ENCODE results near the gene OR52E5.

The OR52E5 gene

DNA sequence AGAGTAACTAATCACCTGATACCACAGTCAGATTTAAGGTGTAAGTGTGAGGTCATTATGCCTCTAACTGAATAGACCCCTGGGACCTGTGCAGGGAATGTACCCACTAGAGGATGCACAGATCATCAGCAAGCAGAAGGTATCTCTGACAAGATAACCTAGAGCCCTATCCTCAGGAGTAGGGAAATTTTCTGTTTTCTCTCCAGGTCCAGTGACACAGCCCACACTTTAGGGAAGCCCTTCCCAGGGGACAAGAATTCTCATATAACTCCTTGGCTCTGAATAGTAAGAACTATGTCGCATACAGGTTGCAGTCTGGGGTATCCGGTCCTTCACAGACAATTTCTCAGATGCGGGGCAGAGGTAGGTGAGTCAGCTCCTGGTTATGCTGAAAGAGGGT, at the start of gene OR52E5:
Gene OR52E5 (plus strand): TSS at position 301 of the 400 bp plus-strand sequence. CDS start 7,569 bp downstream, outside the sequence.
- DNase-seq (no peak), ATAC-seq (ENCODE audit: insufficient read depth, low read depth) (no peak)
- H3K79me2 ChIP-seq (ENCODE audit: insufficient read depth, low read length): no peaks in the 10 kb centered on the region
- H4K20me1 ChIP-seq (ENCODE audit: insufficient read depth, low read length): no peaks in the 10 kb centered on the region
- no peak within 1 kb of the TSS for H3K9ac ChIP-seq (ENCODE audit: low read depth, low read length)
- TF ChIP-seq CTCF (IDR thresholded peaks at IDR 0.05; ENCODE audit: borderline replicate concordance, extremely low read depth, low read length, poor library complexity, severe bottlenecking) (no peak), EZH2 (IDR thresholded peaks at IDR 0.05; ENCODE audit: borderline replicate concordance, low read depth, low read length, severe bottlenecking) (no peak)
- no peaks in the 10 kb centered on the region for H3K9me3 ChIP-seq (ENCODE audit: insufficient read depth, low read length, severe bottlenecking)
- no peaks in the 10 kb centered on the region for H3K4me1 ChIP-seq (ENCODE audit: insufficient read depth, low read length)
- H2AFZ ChIP-seq (ENCODE audit: low read depth, low read length): no peak within 1 kb of the TSS
- no peak within 1 kb of the TSS for H3K4me2 ChIP-seq (ENCODE audit: insufficient read depth, low read length)
- no peaks in the 10 kb centered on the region for H3K36me3 ChIP-seq (ENCODE audit: insufficient read depth, low read length)
- H3K27me3 ChIP-seq (ENCODE audit: insufficient read depth, low read length, poor library complexity): peaks cover 5% of the 10 kb centered on the region
- no peak within 1 kb of the TSS for H3K4me3 ChIP-seq (ENCODE audit: low read depth in 1 of 2, low read length in 2 of 2)
- H3K27ac ChIP-seq (ENCODE audit: low read length): no peak within 1 kb of the TSS

DNA sequence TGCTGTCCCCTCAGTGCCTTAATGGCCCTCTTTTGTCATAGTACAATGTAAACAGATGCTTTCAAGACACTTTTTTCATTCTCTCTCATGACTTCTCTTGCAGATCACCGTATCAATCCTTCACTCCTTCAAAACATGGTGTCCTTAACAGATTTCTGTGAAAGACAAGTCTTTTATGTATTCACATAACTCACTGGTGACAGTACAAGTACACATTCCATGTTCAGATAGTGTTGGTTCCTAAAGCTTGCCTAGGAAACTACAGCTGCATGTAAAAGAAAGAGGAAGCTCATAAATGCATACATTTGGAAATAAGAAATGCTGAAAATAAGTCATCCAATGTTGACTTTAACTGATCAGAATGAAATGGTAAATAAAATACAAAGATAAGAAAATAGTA, 46.3 kb upstream of the OR52E5 start:
- Histone ChIP-seq H3K4me3 (ENCODE audit: low read depth in 1 of 2, low read length in 2 of 2) (no peak overlapping the region), H4K20me1 (ENCODE audit: insufficient read depth, low read length) (no peaks in the 10 kb centered on the region), H3K9ac (ENCODE audit: low read depth, low read length) (no peak overlapping the region), H3K9me3 (ENCODE audit: insufficient read depth, low read length, severe bottlenecking) (no peaks in the 10 kb centered on the region), H2AFZ (ENCODE audit: low read depth, low read length) (no peak overlapping the region), H3K79me2 (ENCODE audit: insufficient read depth, low read length) (no peaks in the 10 kb centered on the region), H3K4me2 (ENCODE audit: insufficient read depth, low read length) (no peak overlapping the region), H3K27ac (ENCODE audit: low read length) (no peak overlapping the region), H3K4me1 (ENCODE audit: insufficient read depth, low read length) (no peaks in the 10 kb centered on the region), H3K27me3 (ENCODE audit: insufficient read depth, low read length, poor library complexity) (peaks cover 2% of the 10 kb centered on the region), H3K36me3 (ENCODE audit: insufficient read depth, low read length) (no peaks in the 10 kb centered on the region)
- TF ChIP-seq EZH2 (IDR thresholded peaks at IDR 0.05; ENCODE audit: borderline replicate concordance, low read depth, low read length, severe bottlenecking): no peak
- TF ChIP-seq CTCF (IDR thresholded peaks at IDR 0.05; ENCODE audit: borderline replicate concordance, extremely low read depth, low read length, poor library complexity, severe bottlenecking): no peak
- no peak for ATAC-seq (ENCODE audit: insufficient read depth, low read depth)
- DNase-seq: no peak

DNA sequence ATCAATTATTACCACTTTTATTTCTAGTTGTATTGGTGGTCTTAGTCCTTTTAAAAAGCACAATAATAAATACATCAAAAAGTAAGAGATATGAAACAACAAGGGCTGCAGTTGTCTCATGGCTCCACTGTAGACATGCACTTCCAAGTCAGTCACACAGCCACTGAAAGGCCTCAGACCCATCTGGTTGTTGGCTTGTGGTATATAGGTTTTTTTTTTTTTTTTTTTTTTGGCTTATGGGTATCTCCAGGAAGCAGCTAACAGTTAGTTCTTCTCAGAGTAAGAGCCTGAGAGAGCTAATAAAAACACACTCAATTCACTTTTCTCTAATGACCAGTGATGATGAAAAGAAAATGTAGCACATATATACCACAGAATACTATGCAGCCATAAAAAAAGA, 45.3 kb upstream of the OR52E5 start:
- H3K4me3 ChIP-seq (ENCODE audit: low read depth in 1 of 2, low read length in 2 of 2): no peak overlapping the region
- H3K27me3 ChIP-seq (ENCODE audit: insufficient read depth, low read length, poor library complexity): peaks cover 2% of the 10 kb centered on the region
- DNase-seq: no peak
- H3K4me1 ChIP-seq (ENCODE audit: insufficient read depth, low read length): no peaks in the 10 kb centered on the region
- no peak overlapping the region for H3K27ac ChIP-seq (ENCODE audit: low read length)
- no peaks in the 10 kb centered on the region for H3K9me3 ChIP-seq (ENCODE audit: insufficient read depth, low read length, severe bottlenecking)
- H3K36me3 ChIP-seq (ENCODE audit: insufficient read depth, low read length): no peaks in the 10 kb centered on the region
- no peak for ATAC-seq (ENCODE audit: insufficient read depth, low read depth)
- no peak overlapping the region for H2AFZ ChIP-seq (ENCODE audit: low read depth, low read length)
- H3K79me2 ChIP-seq (ENCODE audit: insufficient read depth, low read length): no peaks in the 10 kb centered on the region
- H3K9ac ChIP-seq (ENCODE audit: low read depth, low read length): no peak overlapping the region
- H4K20me1 ChIP-seq (ENCODE audit: insufficient read depth, low read length): no peaks in the 10 kb centered on the region
- no peak for TF ChIP-seq EZH2 (IDR thresholded peaks at IDR 0.05; ENCODE audit: borderline replicate concordance, low read depth, low read length, severe bottlenecking)
- TF ChIP-seq CTCF (IDR thresholded peaks at IDR 0.05; ENCODE audit: borderline replicate concordance, extremely low read depth, low read length, poor library complexity, severe bottlenecking): no peak
- no peak overlapping the region for H3K4me2 ChIP-seq (ENCODE audit: insufficient read depth, low read length)

DNA sequence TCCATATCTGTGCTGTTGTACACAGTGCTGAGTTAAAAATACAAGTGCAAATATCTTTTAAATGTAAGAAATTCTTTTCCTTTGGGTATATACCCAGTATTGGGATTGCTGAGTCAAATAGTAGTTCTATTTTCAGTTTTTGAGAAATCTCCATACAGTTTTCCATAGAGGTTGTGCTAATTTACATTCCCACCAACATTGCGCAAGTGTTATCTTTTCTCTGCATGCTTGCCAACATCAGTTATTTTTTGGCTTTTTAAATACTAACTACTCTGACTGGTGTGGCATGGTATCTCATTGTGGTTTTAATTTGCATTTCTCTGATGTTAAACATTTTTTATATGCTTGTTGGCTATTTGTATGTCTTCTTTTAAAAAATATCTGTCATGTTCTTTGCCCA, 42.0 kb upstream of the OR52E5 start:
- no peaks in the 10 kb centered on the region for H3K9me3 ChIP-seq (ENCODE audit: insufficient read depth, low read length, severe bottlenecking)
- no peaks in the 10 kb centered on the region for H3K79me2 ChIP-seq (ENCODE audit: insufficient read depth, low read length)
- no peak overlapping the region for H3K4me3 ChIP-seq (ENCODE audit: low read depth in 1 of 2, low read length in 2 of 2)
- DNase-seq (no peak), ATAC-seq (ENCODE audit: insufficient read depth, low read depth) (no peak)
- H3K27ac ChIP-seq (ENCODE audit: low read length): no peak overlapping the region
- no peaks in the 10 kb centered on the region for H4K20me1 ChIP-seq (ENCODE audit: insufficient read depth, low read length)
- H3K9ac ChIP-seq (ENCODE audit: low read depth, low read length): no peak overlapping the region
- peaks cover 2% of the 10 kb centered on the region for H3K27me3 ChIP-seq (ENCODE audit: insufficient read depth, low read length, poor library complexity)
- no peak overlapping the region for H2AFZ ChIP-seq (ENCODE audit: low read depth, low read length)
- no peaks in the 10 kb centered on the region for H3K4me1 ChIP-seq (ENCODE audit: insufficient read depth, low read length)
- no peaks in the 10 kb centered on the region for H3K36me3 ChIP-seq (ENCODE audit: insufficient read depth, low read length)
- H3K4me2 ChIP-seq (ENCODE audit: insufficient read depth, low read length): no peak overlapping the region
- TF ChIP-seq EZH2 (IDR thresholded peaks at IDR 0.05; ENCODE audit: borderline replicate concordance, low read depth, low read length, severe bottlenecking) (no peak), CTCF (IDR thresholded peaks at IDR 0.05; ENCODE audit: borderline replicate concordance, extremely low read depth, low read length, poor library complexity, severe bottlenecking) (no peak)

Data from DND-41 (cell line).